HG03565 (cell line): ENCODE measurements around the gene ANKRD13D.
A peak's percentile ranks its signal among the peaks of the same experiment; 100 is the strongest.
"Not testable (repeated sequence)": the region's sequence is repeated elsewhere in the genome, so short reads cannot be mapped to it uniquely, and the experiment has no call there.

Experiments
- ATAC-seq: cut with Tn5 transposase; IDR thresholded peaks from one replicate; pipeline ENCODE4 v1.9.1; 2021; ENCODE audit warnings: mild to moderate bottlenecking, moderate library complexity; ENCODE audit not compliant: unreplicated experiment

ANKRD13D gene

DNA sequence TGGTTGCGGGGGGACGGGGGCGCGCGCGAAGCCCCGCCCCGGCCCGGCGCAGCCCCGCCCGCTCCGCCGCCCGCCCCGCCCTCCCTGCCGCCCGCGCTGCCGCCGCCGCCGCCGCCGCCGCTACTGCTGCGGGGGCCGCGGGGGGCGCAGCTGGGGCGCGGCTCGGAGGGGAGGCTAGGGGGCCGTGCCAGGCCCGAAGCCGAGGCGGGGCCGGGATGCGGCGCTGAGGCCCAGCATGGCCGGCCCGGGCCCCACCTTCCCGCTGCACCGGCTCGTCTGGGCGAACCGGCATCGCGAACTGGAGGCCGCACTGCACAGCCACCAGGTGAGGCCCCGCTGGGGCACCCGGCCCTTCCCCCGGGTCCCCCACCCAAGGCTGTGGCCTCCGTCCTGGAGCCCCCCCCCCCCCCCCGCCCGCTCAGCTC is at the start of gene ANKRD13D:
ANKRD13D (plus strand) TSS at position 78 of the 425 bp plus-strand sequence; CDS start at position 236, 158 bp downstream.
- no peak for ATAC-seq

DNA sequence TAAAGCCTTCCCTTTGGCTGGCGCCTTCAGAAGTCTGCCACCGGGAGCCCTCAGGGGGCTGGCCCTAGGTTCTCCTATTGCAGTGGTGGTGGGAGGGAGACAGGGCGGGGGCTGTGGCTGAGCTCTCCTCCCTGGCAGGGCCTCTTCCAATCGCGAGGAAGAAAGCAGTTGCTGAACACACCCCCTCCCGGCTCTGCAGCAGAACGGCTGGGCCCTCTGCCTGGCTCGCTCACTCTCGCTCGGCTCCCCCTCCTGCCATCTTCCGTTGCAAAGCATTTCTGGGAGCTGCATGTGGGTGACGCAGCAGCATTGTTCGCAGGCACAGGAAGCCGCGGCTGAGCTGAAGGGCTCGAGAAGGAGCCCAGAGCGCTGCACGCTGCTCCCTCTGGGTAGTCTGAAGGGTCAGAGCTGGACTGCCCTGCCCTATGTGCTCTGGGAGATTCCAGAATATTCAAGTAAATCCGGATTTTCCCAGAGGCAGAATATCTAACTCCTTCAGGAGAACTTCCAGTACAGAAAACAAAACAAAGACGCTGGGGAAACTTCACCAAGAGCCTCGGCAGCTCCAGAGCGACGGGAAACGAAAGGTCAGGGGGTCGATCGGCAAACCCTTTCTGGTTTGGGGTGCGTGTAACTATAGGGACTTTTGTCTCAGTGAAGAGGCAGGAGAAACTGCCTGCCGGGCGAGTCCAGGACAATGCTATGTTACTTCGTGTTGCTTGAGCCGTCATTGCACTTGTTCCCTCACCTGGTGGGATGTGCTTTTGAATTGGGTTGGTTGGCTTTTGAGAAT is 49.1 kb upstream of the ANKRD13D start:
- ATAC-seq: peak; percentile 72

DNA sequence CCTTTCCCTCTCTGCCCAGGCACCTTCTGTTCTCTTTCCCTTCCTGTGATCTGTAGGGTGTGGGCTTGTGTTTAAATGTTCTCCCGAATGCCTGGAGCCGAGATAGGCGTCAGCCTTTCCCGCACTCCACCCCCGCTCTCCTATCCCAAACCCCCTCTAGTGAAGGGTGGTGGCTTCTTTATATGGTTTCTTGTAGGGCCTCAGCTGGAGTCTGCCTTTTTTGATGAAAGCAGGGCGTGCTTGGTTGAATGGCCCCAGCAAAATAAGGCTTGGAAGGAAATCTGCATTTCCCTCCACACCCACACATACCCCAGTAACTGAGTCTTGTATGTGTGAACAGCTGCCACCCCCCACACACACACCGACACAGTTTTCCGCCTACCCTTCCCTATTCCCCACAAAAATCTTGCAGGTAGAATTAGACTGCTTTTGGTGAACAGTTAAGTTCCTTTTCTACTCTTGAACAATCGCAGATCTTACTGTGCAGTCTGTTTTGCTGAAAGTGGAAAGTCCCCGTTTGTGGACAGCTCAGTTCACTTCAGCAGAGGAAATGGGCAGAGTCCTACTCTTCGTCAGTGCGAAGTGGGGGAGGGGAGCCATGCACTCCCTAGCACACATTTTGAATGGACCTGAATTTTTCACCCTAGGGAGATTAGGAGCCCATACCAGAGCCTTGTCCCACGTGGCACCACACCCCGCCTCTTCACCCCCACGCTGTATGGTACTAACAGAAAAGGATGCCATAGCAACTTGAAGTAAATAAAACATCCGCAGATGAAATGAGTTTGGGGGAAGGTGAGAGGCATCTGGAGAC is 48.3 kb upstream of the ANKRD13D start:
- peak; percentile 30 for ATAC-seq

DNA sequence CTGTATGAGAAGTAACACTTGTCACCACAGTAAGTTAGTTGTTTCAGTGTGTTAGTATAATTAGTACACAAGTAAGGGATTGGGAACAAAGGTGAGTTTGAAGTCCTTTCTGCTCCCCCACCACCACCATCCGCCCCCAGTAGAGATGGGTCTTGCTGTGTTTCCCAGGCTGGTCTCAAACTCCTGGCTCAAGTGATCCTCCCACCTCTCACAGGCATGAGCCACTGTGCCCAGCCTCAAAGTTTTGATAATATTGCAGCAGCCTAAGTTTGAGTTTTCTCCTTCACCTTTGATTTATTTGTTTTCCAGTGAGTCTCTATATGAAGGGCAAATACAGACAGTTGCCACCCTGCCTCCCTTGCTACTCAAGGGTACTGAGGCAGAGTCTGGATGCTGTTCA is 46.6 kb upstream of the ANKRD13D start:
- no peak for ATAC-seq

DNA sequence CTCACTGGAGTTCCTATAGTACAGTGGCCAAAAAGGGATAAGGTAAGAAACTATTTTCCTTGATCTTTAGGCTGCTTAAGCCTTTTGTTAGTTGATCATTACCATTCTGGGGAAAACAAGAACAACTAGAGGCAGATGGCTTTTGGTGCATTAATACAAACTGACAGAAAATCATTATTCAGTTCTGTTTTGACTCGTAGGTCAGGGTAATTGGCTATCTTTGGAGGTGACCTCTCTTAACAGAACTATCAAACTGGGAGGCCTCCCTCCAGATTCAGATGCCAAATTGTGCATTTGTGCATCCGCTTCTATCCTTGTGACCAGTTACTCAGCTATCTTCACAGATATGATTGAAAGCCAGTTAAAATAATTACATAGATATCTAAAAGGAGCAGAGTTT is 46.1 kb upstream of the ANKRD13D start:
- ATAC-seq: no peak

DNA sequence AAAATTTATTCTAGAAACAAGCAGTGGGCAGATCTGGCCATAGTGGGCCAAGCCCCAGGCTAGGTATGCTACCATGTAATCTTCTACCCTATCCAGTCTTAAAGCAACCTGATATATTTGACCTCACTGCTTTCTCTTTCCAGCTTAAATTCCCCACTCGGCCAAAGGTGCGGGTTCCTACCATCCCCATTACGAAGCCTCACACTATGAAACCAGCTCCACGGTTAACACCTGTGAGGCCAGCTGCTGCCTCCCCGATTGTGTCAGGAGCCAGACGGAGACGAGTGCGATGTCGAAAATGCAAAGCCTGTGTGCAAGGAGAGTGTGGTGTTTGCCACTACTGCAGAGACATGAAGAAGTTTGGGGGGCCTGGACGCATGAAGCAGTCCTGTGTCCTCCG is 44.1 kb upstream of the ANKRD13D start:
- no peak for ATAC-seq

DNA sequence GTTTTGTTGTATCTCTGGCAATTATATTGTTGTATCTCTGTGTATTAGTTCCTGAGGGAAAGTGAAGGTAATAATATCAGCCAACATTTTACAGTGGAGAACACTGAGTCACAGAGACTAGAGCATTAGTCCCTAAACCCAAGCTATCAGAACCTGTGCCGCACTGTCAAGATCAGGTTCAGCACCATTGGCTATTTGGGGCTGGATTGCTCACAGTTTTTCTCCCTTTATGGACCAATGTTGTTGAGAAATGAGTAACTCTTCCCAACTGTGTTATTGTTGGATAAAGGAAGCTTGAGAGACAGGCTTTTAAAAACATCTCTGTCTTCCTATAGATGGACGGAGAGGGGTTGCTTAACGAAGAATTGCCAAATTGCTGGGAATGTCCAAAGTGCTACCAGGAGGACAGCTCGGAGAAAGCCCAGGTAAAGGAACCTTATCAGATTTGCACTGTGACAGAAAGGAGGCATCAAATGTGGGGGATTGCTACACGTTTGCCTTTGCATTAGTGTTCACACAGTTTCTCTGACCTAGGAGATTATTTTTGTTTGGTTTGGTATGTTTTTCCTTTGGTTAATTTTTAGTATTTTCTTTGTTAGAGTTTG is 41.1 kb upstream of the ANKRD13D start:
- ATAC-seq: no peak

DNA sequence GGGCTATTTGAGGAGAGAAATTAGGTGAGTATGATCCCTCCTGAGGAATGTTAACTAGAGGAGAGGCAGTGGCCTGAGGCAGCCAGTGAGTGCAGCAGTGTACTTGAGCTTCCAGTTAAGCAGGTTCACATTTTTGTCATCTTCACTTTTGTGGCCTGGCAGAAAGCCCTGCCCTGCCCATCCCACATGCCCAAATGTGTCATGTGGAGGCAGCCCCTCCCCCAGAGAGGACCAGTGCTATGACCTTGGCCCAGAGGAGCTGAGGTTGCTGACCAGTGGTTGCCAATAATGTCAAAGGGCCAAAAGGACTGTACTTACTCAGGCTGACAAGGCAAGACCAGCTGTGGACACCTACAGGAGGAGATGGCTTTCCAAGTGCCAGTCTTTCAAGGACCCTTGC is 40.5 kb upstream of the ANKRD13D start:
- ATAC-seq: no peak

DNA sequence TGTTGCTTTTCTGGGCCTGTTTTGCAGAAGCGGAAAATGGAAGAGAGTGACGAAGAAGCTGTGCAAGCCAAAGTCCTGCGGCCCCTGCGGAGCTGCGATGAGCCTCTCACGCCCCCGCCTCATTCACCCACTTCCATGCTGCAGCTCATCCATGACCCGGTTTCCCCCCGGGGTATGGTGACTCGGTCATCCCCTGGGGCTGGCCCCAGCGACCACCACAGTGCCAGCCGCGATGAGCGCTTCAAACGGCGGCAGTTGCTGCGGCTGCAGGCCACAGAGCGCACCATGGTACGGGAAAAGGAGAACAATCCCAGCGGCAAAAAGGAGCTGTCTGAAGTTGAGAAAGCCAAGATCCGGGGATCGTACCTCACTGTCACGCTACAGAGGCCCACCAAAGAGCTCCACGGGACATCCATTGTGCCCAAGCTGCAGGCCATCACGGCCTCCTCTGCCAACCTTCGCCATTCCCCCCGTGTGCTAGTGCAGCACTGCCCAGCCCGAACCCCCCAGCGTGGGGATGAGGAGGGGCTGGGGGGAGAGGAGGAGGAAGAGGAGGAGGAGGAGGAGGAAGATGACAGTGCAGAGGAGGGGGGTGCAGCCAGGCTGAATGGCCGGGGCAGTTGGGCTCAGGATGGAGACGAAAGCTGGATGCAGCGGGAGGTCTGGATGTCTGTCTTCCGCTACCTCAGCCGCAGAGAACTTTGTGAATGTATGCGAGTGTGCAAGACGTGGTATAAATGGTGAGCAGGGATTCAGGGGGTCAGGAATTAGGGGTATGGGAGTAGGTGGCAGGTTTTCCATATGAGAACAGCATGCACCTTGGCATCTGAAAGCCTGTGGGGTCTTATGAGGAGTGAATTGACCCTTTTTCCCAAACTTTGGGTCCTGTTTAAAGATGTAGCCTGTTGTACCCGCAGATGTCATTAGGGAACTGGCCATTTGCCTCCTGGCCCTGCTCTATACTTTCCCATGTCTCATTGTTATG is 38.8 kb upstream of the ANKRD13D start:
- no peak for ATAC-seq

DNA sequence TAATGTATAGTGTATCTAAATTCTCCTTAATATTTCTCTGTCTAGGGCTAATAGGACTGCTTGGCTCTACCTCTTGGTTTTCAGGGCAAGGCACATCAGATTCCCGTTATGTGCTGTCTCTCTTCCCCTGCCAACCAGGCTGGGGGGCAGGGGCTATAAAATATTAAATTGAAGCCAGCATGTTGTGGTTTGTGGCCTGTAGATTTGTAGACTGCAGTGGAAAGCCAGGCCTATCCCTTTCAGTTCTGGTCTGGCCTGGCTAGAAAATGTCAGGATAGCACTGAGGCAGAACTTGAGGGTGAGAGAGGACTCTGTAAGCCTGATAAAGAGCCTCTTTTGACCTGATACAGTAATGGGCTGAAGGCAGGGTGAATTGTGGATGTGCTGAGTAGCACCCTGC is 37.3 kb upstream of the ANKRD13D start:
- no peak for ATAC-seq

DNA sequence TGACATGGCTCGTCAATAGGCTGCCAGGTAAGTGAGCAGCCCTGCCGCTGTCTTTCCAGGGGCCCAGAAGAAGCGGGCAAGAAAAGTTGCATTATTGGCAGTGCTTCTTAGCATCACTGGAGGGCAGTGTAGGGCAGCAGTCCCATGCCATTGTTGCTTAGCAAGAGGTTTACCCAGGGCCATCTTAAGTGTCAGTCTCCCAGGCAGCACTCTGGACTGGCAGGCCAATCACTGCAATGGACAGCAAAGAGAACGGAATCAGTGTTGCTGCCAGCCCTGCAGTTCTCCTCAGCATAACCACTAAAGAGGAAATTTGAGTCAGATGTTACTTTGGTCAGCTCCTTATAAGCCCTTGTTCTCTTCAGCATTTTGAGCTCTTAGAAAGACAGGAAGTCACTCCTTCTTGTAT is 36.3 kb upstream of the ANKRD13D start:
- ATAC-seq: no peak

DNA sequence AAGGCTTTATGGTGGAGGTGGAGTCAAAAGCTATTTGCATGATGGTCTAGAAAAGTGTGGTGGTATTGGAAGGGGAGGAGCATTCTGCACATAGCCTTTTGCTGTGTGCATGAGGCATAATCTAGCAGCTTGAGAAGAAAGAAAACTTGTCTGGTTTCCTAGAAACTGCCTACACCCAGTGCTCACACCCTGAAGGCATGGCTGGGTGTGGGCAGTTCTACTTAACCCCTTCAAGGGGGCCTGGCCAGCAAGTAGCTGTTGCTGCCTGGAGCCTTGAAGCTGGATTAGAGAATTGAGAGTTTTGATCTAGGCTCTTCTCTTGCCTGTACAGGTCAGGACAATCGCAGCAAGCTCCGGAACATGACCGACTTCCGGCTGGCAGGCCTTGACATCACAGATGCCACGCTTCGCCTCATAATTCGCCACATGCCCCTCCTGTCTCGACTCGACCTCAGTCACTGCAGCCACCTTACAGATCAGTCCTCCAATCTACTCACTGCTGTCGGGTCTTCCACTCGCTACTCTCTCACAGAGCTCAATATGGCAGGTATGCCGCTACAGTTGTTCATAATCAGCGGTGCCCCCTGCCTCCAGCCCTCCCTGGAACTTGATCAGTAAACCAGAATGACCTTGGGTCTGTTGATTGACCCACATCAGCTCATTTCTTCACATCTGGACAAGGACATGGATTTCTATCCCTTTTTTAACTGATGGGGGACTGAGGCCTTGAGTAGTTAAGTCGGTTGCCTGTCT is 35.1 kb upstream of the ANKRD13D start:
- no peak for ATAC-seq

DNA sequence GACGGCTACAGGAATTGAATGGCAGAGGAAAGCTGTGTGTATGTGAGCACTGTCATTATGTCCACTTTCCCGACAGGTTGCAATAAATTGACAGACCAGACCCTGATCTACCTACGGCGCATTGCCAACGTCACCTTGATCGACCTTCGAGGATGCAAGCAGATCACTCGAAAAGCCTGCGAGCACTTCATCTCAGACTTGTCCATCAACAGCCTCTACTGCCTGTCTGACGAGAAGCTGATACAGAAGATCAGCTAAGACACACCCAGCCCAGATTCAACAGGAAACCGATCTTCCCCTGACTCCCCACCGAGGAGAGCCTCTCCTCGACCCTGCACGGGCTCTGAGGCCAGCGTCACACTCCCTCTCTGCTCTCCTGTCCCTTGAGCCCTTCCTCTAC is 34.3 kb upstream of the ANKRD13D start:
- no peak for ATAC-seq

DNA sequence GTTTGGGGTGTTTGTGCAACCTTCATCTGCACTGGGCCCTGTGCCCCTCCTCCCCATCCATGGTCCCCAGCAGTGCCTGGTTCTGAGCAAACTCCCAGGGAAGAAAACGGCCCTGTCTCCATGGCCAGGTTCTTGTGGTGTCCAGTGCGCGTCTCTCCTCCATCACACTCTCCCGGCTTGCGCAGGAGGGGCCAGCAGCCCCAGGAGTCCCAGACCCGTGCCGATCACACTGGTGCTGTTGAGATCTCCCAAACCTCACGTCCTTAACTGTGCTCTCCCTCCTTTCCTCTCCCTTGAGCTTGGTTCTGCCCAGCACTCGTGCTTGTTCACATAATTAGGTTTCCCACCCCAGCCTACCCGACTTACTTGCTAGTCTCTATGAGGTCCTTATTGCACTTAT is 33.8 kb upstream of the ANKRD13D start:
- ATAC-seq: no peak

DNA sequence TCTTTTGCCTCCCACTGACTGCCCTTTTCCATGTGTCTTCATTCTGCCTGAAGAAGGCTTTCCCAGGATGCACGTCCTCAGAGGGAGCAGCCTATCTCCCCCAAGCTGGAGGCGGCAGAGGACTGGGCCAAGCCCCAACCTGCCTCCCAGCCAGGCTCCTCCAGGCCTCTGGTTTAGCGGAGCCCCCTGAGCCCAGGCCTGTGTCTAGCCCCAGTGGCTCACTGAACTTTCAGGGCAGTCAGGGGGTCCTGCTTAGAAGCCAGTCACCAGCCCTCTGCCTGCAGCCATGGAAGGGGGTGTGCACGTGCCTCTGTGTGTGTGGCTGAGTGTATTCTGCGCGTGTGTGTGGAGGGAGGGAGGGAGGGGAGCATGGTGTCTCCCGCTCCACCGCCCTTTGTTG is 33.2 kb upstream of the ANKRD13D start:
- no peak for ATAC-seq

DNA sequence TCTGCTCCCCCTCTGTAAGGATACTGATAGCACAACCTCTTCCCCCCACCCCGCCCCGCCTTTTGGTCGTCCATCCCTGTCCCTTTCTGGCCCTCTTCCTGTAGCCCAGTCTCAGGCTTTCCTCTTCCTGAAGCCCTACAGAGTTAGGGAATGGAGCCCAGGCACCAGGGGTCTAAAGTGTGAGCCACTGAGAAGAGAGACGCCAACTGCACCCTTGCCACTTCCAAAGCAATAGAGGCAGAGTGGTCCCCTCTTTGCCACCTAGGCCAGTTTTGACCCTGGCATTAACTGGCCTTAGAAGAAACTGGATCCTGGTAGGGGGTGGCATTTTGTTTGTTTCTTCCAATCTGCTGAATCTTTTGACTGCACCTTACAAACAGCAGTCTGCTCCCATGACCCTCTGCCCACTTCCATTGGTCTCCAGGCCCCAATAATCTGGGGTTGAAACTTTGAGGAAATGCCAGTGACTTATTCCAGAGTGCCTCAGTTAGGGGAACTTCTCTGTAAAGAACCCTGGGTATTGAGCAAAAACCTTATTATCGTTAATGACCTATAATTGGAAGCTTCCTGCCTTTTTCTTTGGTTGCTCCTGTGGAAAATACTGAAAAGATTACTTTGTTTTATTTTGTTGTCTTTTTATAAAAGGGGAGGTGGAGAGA is 32.5 kb upstream of the ANKRD13D start:
- ATAC-seq: no peak

DNA sequence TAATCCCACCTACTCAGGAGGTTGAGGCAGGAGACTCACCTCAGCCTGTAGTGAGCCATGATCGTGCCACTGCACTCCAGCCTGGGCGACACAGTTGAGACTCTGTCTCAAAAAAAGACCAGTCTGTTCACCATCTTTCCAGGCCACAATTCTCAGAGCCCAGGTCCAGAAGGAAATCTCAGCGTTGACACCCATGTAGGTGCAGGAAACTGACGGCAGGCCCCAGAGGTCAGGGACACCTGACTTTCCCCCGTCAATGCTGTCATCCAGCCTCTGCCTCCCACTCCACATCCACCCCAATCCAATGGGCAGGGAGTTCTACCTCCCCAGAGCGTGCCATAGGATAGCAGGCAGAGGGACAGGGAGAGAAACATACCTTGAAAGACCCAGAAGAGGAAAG is 28.7 kb upstream of the ANKRD13D start:
- no peak for ATAC-seq

DNA sequence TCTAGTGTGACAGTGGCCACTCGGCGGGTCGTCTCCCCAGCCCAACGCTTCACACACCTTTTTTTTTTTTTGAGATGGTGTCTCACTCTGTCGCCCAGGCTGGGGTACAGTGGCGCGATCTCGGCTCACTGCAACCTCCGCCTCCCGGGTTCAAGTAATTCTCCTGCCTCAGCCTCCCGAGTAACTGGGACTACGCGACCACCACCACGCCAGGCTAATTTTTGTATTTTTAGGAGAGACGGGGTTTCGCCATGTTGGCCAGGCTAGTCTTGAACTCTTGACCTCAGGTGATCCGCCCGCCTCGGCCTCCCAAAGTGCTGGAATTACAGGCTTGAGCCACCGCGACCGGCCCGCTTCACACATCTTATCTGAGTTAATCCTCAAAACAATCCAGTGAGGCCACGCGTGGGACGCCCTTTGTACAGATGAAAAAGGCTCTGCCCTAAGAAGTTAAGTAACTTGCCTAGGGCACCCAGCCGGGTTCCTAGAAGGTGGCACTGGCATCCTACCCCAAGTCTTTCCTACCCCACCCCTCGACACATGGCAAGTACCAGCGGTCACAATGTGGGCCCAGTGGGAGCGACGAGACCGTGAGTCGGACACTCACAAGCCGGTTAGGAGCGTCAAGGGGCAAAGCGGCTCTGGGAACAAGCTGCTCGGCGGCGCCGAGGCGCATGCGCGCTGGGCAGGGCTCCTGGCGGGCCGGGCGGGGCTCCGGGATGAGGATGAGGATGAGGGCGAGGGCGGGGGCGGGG is 28.0 kb upstream of the ANKRD13D start:
- not testable (repeated sequence) for ATAC-seq

DNA sequence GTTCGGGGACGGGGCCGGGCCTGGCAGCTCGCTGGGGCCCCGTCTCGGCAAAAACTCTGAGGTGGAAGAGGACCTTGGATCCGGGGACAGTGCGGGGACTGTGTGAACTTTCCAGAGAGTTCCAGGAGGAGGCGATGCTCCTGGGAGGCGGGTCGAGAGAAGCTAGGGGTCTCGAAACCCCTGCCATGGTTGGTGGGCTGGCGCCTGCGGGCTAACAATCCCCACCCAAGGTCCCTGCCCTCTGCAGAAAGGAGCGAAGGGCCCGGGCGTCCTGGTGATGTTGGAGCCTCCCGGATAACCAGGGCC is 27.5 kb upstream of the ANKRD13D start:
- no peak for ATAC-seq
